Parathyroid adenoma (tissue), 2 donors: ENCODE measurements around the gene SGSH.
A peak's percentile ranks its signal among the peaks of the same experiment; 100 is the strongest.

ENCODE experiments used
- H2AFZ ChIP-seq: fragments of 300-600 bp; sonication (generic); one replicate; pipeline ENCODE4 v1.7.0; 2017; ENCODE audit warnings: antibody characterized with exemption, mild to moderate bottlenecking
- H3K27ac ChIP-seq: fragments of 300-600 bp; sonication (generic); one replicate; pipeline ENCODE4 v1.7.0; 2017
- H3K27me3 ChIP-seq: fragments of 300-600 bp; sonication (generic); one replicate; pipeline ENCODE4 v1.7.0; 2017; ENCODE audit warnings: low read length; ENCODE audit not compliant: control insufficient read depth, insufficient read depth
- H3K36me3 ChIP-seq: fragments of 300-600 bp; sonication (generic); one replicate; pipeline ENCODE4 v1.7.0; 2017; ENCODE audit warnings: low read length; ENCODE audit not compliant: control insufficient read depth, insufficient read depth
- H3K4me1 ChIP-seq: fragments of 300-600 bp; sonication (generic); one replicate; pipeline ENCODE4 v1.7.0; 2017; ENCODE audit warnings: control low read depth
- H3K4me2 ChIP-seq: fragments of 300-600 bp; sonication (generic); one replicate; pipeline ENCODE4 v1.7.0; 2017; ENCODE audit warnings: low read length
- H3K4me3 ChIP-seq: fragments of 300-600 bp; sonication (generic); one replicate; pipeline ENCODE4 v1.7.0; 2017; ENCODE audit warnings: low read depth, low read length
- H3K79me2 ChIP-seq: fragments of 300-600 bp; sonication (generic); one replicate; pipeline ENCODE4 v1.7.0; 2017; ENCODE audit warnings: control low read depth
- H3K9ac ChIP-seq: fragments of 300-600 bp; sonication (generic); one replicate; pipeline ENCODE4 v1.7.0; 2017; ENCODE audit warnings: mild to moderate bottlenecking
- H3K9me3 ChIP-seq: fragments of 300-600 bp; sonication (generic); one replicate; pipeline ENCODE4 v1.7.0; 2017; ENCODE audit warnings: low read length; ENCODE audit not compliant: control insufficient read depth
- CTCF ChIP-seq: fragments of 300-600 bp; sonication (generic); IDR thresholded peaks from one replicate; pipeline ENCODE4 v1.7.0; 2017; ENCODE audit warnings: antibody characterized with exemption, mild to moderate bottlenecking
- donor health status: primary hyperparathyroidism.

Gene SGSH

GRCh38 chr17:80254396-80255251 is 34.5 kb upstream of the SGSH start:
- Histone ChIP-seq H3K4me3 (peak overlapping the region; percentile 48), H3K79me2 (no peaks in the 10 kb centered on the region), H3K27ac (peak overlapping the region; percentile 100), H3K4me1 (peaks cover 49% of the 10 kb centered on the region), H3K9me3 (no peaks in the 10 kb centered on the region), H3K27me3 (no peaks in the 10 kb centered on the region), H3K36me3 (no peaks in the 10 kb centered on the region), H3K4me2 (peak overlapping the region; percentile 59), H2AFZ (peak overlapping the region; percentile 53), H3K9ac (peak overlapping the region; percentile 80)
- peak; percentile 18 for TF ChIP-seq CTCF

- H3K4me2 ChIP-seq: peak overlapping the region; percentile 25
- peaks cover 41% of the 10 kb centered on the region for H3K4me1 ChIP-seq
- H3K9ac ChIP-seq: peak overlapping the region; percentile 80
- peak overlapping the region; percentile 100 for H3K27ac ChIP-seq
- peak overlapping the region; percentile 48 for H3K4me3 ChIP-seq
- no peaks in the 10 kb centered on the region for H3K36me3 ChIP-seq
- H3K79me2 ChIP-seq: no peaks in the 10 kb centered on the region
- no peaks in the 10 kb centered on the region for H3K9me3 ChIP-seq
- H2AFZ ChIP-seq: peak overlapping the region; percentile 53
- no peaks in the 10 kb centered on the region for H3K27me3 ChIP-seq
- TF ChIP-seq CTCF: no peak
These were observed 33.7 kb upstream of the SGSH start for GRCh38 chr17:80253631-80254395.

GRCh38 chr17:80252871-80253270 is 32.7 kb upstream of the SGSH start:
- Histone ChIP-seq H3K27me3 (no peaks in the 10 kb centered on the region), H2AFZ (peak overlapping the region; percentile 52), H3K9ac (no peak overlapping the region), H3K36me3 (no peaks in the 10 kb centered on the region), H3K9me3 (no peaks in the 10 kb centered on the region), H3K4me1 (peaks cover 35% of the 10 kb centered on the region), H3K27ac (peak overlapping the region; percentile 100), H3K4me2 (peak overlapping the region; percentile 25), H3K4me3 (peak overlapping the region; percentile 4), H3K79me2 (no peaks in the 10 kb centered on the region)
- peak; percentile 87 for TF ChIP-seq CTCF

GRCh38 chr17:80251966-80252365 is 31.8 kb upstream of the SGSH start:
- Histone ChIP-seq H3K9me3 (no peaks in the 10 kb centered on the region), H3K4me3 (no peak overlapping the region), H3K4me1 (peaks cover 34% of the 10 kb centered on the region), H2AFZ (no peak overlapping the region), H3K79me2 (no peaks in the 10 kb centered on the region), H3K4me2 (no peak overlapping the region), H3K27ac (no peak overlapping the region), H3K9ac (no peak overlapping the region), H3K36me3 (no peaks in the 10 kb centered on the region), H3K27me3 (no peaks in the 10 kb centered on the region)
- TF ChIP-seq CTCF: no peak
